GM13976 (cell line): ENCODE results near the gene SPOCK1.

Source experiments
- DNase-seq: peaks from one replicate; pipeline ENCODE4 v3.0.0; 2012; ENCODE audit warnings: low spot score
- CTCF ChIP-seq: IDR thresholded peaks from 2 replicates; pipeline ENCODE4 v1.5.1; 2012; ENCODE audit warnings: borderline replicate concordance, mild to moderate bottlenecking; ENCODE audit not compliant: insufficient read depth; ENCODE audit errors: extremely low read depth, missing control alignments, control extremely low read depth
- in situ Hi-C: fragments of 300-500 bp; cut with MboI; formaldehyde crosslinking; loops from one replicate; pipeline ENCODE4 v1.12.0; 2022; ENCODE audit warnings: low sequenced_read_pairs, mixed read lengths, inconsistent platforms; ENCODE audit not compliant: unreplicated experiment

The SPOCK1 gene

GRCh38 chr5:137191179-137191578, 307.9 kb downstream of the SPOCK1 start:
- no peak for TF ChIP-seq CTCF
- no peak for DNase-seq
- in situ Hi-C loops: no loop called here

- TF ChIP-seq CTCF: no peak
- no peak for DNase-seq
- in situ Hi-C loops: no loop called here
Observed at GRCh38 chr5:137190441-137190840, 308.7 kb downstream of the SPOCK1 start.

DNA sequence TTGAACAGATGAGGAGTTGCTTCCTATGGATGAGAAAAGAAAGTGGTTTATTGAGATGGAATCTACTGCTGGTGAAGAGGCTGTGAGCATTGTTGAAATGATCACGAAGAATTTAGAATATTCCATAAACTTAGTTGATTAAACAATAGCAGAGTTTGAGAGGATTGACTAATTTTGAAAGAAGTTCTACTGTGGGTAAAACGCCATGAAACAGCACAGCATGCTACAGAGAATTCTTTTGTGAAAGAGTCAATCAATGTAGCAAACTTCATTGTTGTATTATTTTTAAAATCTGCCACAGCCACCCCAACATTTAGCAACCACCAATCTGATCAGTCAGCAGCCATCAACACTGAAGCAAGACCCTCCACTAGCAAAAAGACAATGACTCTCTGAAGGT, 309.1 kb downstream of the SPOCK1 start:
- in situ Hi-C loops: no loop called here
- no peak for DNase-seq
- no peak for TF ChIP-seq CTCF

DNA sequence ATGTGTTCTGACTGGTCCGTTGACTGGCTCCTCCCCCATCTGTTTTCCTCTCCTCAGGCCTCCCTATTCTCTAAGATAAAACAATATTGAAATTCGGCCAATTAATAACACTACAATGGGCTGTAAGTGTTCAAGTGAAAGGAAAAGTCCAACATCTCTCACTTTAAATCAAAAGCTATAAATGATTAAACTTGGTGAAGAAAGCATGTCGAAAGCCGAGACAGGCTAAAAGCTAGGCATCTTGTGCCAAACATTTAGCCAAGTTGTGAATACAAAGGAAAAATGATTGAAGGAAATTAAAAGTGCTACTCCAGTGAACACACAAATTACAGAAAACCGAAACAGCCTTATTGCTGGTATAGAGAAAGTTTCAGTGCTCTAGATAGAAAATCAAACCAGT, 310.6 kb downstream of the SPOCK1 start:
- no peak for DNase-seq
- in situ Hi-C loops: no loop called here
- no peak for TF ChIP-seq CTCF

DNA sequence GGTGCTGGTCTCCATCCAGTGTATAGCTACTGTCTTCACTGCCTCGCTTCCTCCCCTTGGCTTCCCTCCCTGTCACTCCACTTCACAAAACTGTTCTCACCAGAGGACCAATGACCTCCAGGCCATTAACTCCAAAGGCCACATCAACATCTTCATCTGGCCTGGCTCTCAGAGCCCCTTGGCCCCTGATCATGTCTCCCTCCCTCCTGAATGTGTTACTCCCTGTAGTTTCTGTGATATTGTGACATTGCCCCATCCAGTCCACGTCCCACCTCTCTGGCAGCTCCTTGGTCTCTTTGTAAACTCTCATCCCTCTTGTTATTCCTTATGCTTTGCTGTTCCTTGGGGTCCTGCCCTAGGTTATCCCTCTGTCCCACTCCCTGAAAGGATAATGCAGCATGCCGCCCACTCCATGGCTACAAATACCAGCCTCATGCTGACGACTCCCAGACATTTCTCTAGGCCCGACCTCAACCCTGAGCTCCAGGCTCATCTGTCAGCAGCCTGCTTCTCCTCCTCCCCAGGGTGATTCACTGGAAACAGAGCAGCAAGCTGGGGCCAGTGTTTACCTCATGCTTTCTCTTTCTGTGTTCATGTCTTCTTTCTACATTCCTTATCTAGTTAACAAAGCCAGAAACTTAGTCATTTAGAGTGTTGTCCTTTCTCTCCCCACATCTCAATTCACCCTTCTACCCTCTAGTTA, 312.2 kb downstream of the SPOCK1 start:
- TF ChIP-seq CTCF: no peak
- in situ Hi-C loops: no loop called here
- no peak for DNase-seq

- TF ChIP-seq CTCF: no peak
- DNase-seq: no peak
- in situ Hi-C loops: no loop called here
Observed at GRCh38 chr5:137185193-137185592, 313.9 kb downstream of the SPOCK1 start.
